ENCODE measurements around the gene PLCD3.

DNA sequence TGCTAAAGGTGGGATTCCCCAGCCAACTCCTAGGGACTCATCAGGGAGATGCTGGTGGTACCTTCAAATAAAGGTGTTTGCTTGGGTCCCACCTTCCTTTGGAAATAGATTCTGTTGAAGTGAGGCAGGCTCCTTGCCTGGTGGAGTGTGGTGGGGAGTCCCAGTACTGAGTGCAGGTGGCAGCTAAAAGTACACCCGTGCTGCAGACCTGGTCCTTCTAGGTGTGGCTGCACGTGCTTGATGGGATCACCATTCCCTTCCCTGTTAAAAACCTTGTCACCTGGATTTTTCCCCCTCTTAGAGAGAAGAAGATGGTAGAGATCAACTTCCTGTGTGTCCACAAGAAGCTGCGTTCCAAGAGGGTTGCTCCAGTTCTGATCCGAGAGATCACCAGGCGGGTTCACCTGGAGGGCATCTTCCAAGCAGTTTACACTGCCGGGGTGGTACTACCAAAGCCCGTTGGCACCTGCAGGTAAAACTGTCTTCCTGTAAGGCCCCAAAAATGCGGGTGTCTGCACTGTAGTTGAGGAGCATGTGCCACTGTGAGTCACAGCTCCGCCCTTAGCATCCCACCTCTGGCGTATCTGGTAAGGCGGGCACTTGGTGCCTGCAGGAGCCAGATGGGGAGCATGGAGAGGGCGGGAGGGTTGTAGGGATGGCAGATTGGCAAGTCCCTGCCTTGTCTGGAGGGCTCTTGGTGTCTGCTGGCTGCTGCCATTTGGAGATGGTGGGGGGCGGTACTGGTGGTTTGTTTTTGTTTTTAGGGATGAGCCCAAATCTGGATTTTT, 34.0 kb downstream of the PLCD3 start:
- TF ChIP-seq GABPA (IDR thresholded peaks at IDR 0.05; ENCODE audit: low read depth): no peak
- no peak for TF ChIP-seq TAF1 (IDR thresholded peaks at IDR 0.05; ENCODE audit: borderline replicate concordance, low read depth, low read length)
- TF ChIP-seq NRF1 (IDR thresholded peaks at IDR 0.05; ENCODE audit: low read depth, low read length): no peak
- no peak for TF ChIP-seq POLR2AphosphoS5 (IDR thresholded peaks at IDR 0.05; ENCODE audit: low read depth, low read length)
- TF ChIP-seq YY1 (IDR thresholded peaks at IDR 0.05; ENCODE audit: low read depth): no peak
- no peak for TF ChIP-seq SIN3A (IDR thresholded peaks at IDR 0.05; ENCODE audit: borderline replicate concordance, low read depth, low read length)
- TF ChIP-seq, protein P1, sequence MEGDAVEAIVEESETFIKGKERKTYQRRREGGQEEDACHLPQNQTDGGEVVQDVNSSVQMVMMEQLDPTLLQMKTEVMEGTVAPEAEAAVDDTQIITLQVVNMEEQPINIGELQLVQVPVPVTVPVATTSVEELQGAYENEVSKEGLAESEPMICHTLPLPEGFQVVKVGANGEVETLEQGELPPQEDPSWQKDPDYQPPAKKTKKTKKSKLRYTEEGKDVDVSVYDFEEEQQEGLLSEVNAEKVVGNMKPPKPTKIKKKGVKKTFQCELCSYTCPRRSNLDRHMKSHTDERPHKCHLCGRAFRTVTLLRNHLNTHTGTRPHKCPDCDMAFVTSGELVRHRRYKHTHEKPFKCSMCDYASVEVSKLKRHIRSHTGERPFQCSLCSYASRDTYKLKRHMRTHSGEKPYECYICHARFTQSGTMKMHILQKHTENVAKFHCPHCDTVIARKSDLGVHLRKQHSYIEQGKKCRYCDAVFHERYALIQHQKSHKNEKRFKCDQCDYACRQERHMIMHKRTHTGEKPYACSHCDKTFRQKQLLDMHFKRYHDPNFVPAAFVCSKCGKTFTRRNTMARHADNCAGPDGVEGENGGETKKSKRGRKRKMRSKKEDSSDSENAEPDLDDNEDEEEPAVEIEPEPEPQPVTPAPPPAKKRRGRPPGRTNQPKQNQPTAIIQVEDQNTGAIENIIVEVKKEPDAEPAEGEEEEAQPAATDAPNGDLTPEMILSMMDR (IDR thresholded peaks at IDR 0.05): no peak
- TF ChIP-seq, protein P2, sequence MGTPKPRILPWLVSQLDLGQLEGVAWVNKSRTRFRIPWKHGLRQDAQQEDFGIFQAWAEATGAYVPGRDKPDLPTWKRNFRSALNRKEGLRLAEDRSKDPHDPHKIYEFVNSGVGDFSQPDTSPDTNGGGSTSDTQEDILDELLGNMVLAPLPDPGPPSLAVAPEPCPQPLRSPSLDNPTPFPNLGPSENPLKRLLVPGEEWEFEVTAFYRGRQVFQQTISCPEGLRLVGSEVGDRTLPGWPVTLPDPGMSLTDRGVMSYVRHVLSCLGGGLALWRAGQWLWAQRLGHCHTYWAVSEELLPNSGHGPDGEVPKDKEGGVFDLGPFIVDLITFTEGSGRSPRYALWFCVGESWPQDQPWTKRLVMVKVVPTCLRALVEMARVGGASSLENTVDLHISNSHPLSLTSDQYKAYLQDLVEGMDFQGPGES (IDR thresholded peaks at IDR 0.05; ENCODE audit: low read depth, low read length): no peak
